GM18526 (cell line): ENCODE results near the gene RHBDD1.

Experiments used
- POLR2A ChIP-seq: IDR thresholded peaks from 3 replicates; pipeline ENCODE4 v1.6.1; 2011; ENCODE audit not compliant: insufficient read length; ENCODE audit errors: extremely low read depth

RHBDD1 gene

DNA sequence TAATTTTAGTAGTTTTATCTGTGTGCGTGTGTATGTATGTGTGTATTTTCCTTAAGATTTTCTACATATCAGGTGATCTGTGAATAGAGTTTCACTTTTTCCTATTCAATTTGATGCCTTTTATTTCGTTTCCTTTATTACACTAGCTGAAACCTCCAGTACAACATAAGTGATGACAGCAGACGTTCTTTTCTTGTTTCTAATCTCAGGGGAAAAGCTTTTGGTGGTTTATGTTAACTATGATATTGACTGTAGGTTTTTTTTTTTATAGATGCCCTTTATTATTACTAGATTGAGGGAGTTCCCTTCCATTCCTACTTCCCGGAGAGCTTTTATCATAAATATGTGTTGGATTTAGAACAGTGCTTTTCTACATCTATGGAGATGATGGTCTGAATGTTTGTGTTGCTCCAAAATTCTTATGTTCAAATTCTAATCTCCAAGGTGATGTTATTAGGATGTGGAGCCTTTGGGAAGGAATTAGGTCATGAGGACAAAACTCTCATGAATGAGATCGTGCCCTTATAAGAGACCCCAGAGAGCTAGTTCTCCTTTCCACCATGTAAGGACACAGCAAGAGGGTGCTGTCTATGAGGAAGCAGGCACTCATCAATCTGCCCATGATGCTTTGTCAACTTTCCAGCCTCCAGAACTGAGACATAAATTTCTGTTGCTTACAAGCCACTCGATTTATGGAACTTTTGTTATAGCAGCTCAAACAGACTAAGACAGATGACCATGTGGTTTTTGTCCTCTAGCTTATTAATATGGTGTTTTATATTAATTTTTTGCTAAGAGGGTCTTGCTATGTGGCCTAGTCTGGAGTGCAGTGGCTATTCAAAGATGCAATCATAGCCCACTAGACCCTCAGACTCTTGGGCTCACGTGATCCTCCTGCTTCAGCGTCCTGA is 5.9 kb upstream of the RHBDD1 start:
- TF ChIP-seq POLR2A: no peak

GRCh38 chr2:226831266-226831665 is 4.6 kb upstream of the RHBDD1 start:
- TF ChIP-seq POLR2A: no peak

DNA sequence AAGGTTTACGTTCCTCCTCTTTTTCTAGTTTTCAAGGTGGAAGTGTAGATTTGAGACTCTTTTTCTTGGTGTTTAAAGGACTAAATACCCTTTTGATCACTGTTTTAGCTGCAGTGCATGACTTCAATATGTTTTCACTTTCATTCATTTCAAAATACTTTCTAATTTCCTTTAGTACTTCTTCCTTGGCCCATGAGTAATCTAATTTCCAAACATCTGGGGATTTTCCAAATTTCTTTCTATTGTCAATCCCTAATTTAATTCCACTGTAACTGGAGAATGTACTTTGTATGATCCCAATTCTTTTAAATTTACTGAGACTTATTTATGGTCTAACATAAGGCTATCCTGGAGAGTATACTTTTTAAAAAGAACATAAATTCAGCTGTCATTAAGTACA is 3.8 kb upstream of the RHBDD1 start:
- no peak for TF ChIP-seq POLR2A

- TF ChIP-seq POLR2A: no peak
These were observed 446 bp upstream of the RHBDD1 start for GRCh38 chr2:226835420-226835795.

DNA sequence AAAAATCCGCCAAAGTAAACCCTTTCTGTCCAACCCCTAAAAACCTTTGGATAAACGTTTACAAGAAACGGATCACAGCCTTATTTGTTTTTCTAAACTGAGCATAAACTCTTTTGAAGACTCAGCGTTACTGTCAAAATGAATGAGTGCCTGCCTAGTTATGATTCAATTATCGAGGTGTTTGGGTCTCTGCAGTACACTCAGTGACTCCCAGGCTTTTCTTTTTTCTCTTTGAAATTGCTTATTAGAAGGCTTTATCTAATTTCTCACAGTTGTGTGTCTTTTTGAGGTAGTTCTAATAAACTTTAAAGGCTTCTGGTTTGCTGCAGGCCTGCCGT is 663 bp downstream of the RHBDD1 start:
- no peak for TF ChIP-seq POLR2A

GRCh38 chr2:226837334-226837733 is 1.5 kb downstream of the RHBDD1 start:
- TF ChIP-seq POLR2A: no peak

DNA sequence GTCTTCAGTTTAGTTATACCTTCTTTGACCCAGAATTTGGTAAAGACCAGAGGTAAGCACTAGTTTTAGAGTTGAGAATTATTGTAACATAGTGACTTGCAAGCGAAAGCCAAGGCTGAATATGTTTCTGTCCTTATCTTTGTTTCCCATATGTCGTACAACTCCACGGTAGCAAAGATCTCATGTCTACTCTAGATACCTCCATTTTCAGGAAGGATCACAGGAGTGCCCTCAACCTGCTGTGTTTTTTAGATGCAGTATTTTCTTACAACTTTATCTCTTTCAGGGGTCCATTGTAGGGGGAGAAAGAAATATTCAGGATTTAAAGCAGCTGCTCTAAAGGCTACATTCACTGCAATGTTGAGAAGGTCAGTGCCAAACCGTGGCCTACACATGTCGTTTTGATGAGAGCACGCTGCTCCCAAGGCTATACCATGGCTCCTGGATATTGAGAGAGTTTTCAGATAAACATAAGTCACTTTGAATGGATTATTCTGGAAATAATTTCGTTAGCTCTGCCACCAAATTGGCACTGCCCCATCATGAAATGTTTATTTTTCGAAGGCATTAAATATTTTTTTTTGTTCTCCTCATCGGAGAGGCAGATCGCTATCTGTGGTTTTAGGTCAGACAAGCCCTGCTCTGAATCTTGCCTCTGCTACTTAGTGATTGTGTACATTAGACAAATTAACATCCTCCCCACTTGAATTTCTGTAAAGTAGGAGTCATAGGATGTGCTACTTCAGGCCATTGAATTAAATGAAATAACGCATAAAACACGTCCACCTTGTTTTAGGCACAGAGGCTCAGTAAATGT is 2.1 kb downstream of the RHBDD1 start:
- no peak for TF ChIP-seq POLR2A

DNA sequence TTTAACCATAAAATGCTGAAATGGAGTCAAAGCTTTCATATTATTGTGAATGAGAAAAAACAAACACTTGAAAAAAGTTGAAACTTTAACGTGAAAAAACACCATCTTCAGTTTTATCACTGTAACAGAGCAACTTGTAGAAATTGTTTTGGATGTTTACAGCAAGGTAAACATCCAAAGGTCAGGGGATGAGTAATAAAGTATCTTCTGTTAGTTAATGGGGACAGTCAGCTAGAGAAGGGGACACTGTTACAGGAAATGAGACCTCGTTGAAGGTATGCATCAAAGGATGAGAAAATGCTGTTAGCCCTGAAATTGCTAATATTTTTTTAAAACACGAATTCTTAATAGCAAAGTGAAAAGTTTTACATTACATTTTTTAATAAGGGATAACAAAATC is 2.9 kb downstream of the RHBDD1 start:
- no peak for TF ChIP-seq POLR2A

- TF ChIP-seq POLR2A: no peak
These were observed 3.3 kb downstream of the RHBDD1 start for GRCh38 chr2:226839161-226839560.

GRCh38 chr2:226839951-226840350 is 4.1 kb downstream of the RHBDD1 start:
- TF ChIP-seq POLR2A: no peak

DNA sequence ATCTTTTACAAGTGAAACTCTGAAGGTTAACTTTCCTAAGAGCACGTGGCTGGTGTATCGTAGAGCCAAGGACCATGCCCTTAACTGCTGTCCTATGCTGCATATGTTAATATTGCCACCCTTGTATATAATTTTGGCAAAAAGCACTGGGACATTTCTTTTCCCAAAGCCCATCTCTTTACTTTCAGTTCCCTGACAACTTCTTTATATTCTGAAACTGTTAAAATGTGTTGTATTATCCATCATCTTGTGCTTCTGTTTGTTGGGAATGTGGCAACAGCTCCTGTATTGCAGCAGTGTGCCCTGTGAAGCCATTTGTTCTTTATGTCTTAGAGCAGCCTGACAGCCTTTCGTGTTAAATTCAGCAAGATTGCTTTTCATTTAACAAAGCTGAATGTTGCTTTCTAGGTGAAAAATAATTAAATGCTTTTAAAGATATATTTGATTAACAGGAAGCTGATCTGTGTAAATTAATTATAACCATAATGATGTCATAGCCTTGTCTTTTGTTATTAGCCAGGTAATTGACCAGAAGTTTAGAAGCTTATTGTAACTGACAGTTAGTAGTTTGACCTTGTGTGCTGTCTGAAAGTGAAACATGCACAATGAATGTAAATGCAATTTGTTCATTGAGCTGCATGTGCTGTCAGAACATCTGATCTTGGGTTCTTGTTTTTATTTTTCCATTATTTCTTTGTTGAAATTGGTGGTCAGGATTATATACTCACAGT is 9.7 kb downstream of the RHBDD1 start:
- no peak for TF ChIP-seq POLR2A

- no peak for TF ChIP-seq POLR2A
These were observed 11.2 kb downstream of the RHBDD1 start for GRCh38 chr2:226847090-226847489.

DNA sequence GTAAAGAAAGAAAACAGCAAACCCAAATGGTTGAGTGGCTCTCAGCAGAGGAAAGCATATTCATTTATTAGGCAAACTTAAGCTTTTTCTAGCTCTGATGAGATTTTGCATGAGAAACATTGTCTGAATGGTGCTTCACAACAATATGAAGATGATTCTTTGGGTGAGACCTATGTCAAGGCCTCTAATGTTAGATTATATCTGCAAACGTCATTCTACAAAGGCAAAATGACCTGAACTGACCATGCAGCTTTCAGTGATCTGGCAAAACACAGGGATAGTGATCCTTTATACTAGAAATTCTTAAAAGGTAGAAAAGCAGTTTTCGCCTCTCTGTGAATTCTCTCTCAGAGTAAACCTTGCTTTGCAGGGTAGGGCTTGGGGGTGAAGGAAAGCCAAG is 11.7 kb downstream of the RHBDD1 start:
- TF ChIP-seq POLR2A: no peak

DNA sequence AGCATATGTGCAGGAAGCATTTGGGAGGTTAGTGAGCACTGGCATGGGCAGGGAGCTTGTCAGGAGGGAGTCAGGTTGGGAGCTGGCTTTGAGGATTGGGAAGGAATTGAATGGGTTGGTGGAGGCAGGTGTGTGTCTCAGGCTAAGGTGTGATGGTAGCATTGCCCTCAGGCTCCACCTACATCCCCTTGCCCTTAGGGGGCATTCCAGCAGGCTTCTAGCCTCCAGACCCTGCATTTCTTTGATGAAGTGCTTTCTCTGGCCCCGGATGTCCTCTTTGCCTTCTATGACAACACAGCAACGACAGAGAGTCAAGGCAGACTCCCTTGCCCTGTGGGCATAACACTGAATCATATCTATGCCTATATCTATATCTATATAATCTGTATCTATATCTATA is 13.5 kb downstream of the RHBDD1 start:
- no peak for TF ChIP-seq POLR2A

DNA sequence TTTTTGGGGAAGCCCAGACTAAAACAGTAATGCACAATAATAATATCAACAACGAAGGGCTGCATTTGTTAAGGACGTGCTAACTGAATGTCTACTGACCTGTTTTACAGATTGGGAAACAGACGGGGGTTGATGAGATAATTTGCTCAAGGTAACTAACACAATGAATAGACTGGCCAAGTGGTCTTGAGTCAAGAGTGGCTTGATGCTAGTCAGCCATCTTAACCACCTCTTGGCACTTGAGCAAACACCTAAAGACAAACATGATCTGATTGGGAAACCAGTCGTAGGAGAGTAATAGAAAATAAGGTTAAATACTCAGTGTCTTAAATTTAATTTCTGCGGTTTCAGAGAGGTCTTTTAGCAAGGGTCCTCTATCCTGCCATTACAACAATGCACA is 14.2 kb downstream of the RHBDD1 start:
- no peak for TF ChIP-seq POLR2A

DNA sequence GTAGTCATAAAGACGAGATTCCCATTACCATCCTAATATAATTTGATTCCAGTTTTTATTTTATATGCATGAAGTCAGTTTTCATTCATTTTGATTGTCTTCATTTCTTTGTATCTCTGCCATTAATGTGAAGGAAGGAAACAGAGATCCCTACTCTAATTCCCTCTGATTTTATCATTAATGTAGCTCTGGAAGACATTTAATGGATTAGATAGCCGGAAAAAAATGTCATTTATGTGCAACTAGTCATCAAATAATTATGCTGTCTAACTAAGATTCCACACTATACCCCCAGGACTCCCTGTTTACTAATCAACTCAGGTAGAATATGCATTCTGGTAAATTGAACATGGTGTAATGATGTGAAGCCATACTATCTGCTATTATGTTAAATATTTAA is 19.9 kb downstream of the RHBDD1 start:
- TF ChIP-seq POLR2A: no peak
